Fibroblast of villous mesenchyme (primary cell): ENCODE results near the gene SIRT6. TPM values are rescaled to one million over a fixed set of nuclear protein-coding genes. Genes with fewer than 3 reads are reported as not detected.

Experiments used
- DNase-seq: peaks from one replicate; pipeline ENCODE4 v3.0.0-alpha.2; 2010; ENCODE audit warnings: low read depth
- H3K4me3 ChIP-seq: 2 replicates; pipeline ENCODE4 v1.5.1; 2011; ENCODE audit warnings: low read depth, mild to moderate bottlenecking, low read length
- CTCF ChIP-seq: IDR thresholded peaks from 2 replicates; pipeline ENCODE4 v1.5.1; 2012; ENCODE audit warnings: low read depth, mild to moderate bottlenecking, low read length; ENCODE audit not compliant: insufficient read depth
- total RNA-seq: library from RNA; depleted of rRNA; stranded (reverse); fragments of >200 nt; gene quantifications from 2 replicates; pipeline ENCODE4 v1.2.3, GENCODE V29; 2012

The SIRT6 gene
- total RNA-seq, 1 donor = 10.4 TPM

GRCh38 chr19:4210166-4210731, 27.9 kb upstream of the SIRT6 start:
- TF ChIP-seq CTCF = no peak
- DNase-seq = no peak
- no peak overlapping the region for H3K4me3 ChIP-seq

GRCh38 chr19:4208385-4209094, 26.2 kb upstream of the SIRT6 start:
- DNase-seq = no peak
- H3K4me3 ChIP-seq = no peak overlapping the region
- peak; percentile 54 for TF ChIP-seq CTCF

- peak; percentile 26 for DNase-seq
Measured at GRCh38 chr19:4206818-4207484, 24.6 kb upstream of the SIRT6 start.

GRCh38 chr19:4201798-4202197, 19.4 kb upstream of the SIRT6 start:
- TF ChIP-seq CTCF = no peak
- H3K4me3 ChIP-seq = no peak overlapping the region
- no peak for DNase-seq

More at GRCh38 chr19:4206818-4207484, 24.6 kb upstream of the SIRT6 start:
- peak; percentile 42 for TF ChIP-seq CTCF
- no peak overlapping the region for H3K4me3 ChIP-seq

GRCh38 chr19:4200940-4201542, 18.7 kb upstream of the SIRT6 start:
- DNase-seq = no peak
- H3K4me3 ChIP-seq = no peak overlapping the region
- TF ChIP-seq CTCF = no peak

- no peak for TF ChIP-seq CTCF
- no peak overlapping the region for H3K4me3 ChIP-seq
- DNase-seq = no peak
Measured at GRCh38 chr19:4199699-4200293, 17.4 kb upstream of the SIRT6 start.
